Activated naive CD4-positive, alpha-beta T cell treated with Interleukin-2 at 50 U/mL for 16 hours (primary cell): ENCODE results near the gene KRTAP10-7.
"Not testable (repeated sequence)": the region's sequence is repeated elsewhere in the genome, so short reads cannot be mapped to it uniquely, and the experiment has no call there.

Source experiments
- DNase-seq: peaks from one replicate; pipeline ENCODE4 v3.0.0-alpha.2; 2020

KRTAP10-7 gene

DNA sequence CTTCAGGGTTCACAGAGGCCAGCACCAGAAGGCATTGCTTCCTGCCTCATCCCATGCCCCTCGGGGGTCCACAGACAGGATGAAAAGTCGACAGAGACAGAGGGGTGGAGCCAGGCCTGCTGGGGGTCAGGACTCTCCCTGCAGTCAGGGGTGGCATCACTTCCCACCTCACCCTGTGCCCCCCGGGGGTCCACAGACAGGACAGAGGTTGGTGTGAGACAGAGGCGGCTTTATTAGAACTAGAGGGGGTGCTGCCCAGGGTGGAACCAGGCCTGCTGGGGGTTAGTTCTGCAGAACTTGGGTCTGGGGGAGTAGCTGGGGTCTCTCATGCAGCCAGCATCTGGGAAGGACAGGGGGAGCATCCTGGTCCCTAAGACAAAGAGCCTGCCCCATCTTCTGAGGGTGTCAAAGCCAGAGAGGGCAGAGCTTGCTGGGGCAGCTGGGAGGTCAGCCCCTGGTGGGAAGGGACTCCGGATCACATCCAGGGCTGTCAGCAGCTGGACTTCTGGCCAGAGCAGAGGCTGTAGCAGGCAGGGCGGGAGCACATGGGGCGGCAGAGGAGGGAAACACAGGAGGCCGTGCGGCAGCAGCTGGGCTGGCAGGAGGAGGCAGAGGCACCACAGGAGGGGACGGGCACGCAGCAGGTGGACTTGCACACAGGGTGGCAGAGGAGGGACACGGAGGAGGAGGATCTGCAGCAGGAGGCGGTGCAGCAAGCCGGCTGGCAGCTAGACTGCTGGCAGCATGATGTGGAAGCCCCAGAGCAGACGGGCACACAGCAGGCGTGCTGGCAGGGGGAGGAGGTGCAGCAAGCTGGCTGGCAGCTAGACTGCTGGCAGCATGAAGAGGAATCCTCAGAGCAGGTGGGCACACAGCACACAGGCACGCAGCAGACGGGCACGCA lies 9.2 kb upstream of the KRTAP10-7 start:
- DNase-seq: not testable (repeated sequence)

DNA sequence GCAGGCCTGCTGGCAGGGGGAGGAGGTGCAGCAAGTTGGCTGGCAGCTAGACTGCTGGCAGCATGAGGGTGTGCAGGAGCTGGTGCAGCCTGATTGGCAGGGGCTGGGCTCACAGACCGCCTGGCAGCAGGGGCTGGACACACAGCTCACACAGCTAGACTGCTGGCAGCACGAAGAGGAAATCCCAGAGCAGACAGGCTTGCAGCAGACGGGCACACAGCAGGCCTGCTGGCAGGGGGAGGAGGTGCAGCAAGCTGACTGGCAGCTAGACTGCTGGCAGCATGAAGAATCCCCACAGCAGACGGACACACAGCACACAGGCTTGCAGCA lies 8.6 kb upstream of the KRTAP10-7 start:
- not testable (repeated sequence) for DNase-seq

DNA sequence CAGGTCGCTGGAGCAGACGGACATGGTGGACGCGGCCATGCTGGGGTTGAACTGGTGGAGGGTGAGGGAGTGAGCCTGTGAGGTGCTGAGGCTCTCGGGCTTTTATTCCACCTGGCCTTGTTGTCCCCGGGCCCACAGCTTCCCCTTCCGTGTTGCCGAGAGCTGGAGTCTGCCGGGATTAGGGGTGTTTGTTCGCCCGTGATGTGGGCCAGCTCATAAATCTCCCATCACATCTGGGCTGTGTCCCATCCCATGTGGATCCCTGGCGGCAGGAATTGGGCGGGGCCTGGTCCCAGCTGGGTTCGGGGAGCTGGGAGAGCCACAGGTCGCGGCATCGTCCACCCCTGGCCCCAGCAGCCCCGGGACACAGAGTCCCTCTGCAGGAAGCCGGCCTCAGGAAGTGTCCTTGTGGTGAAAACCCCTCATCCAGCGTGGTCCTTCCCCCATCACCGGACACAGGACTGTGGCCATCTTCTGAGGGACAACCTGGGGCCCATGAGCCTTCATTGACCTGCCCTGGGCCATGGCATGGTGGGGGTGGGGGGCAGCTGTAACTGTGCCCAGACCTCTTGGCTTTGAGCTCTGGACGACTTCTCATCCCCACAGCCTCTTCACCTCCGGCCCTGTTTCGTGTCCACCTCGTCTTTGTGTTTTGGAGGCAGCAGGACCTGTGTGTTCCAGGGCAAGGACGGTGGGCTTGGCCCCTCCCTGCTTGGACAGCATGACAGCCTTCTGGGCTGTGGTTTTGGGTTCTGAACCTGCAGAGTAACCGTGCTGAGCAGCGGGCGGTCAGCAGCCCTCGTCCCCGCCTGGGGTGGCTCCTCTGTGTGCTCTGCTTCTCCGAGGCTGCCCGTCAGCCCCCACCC lies 7.7 kb upstream of the KRTAP10-7 start, which contains the start of gene KRTAP10-6:
TSS of gene KRTAP10-6 (minus strand) at position 60 of the 866 bp plus-strand sequence. CDS start at position 39, 21 bp downstream.
- no peak for DNase-seq

DNA sequence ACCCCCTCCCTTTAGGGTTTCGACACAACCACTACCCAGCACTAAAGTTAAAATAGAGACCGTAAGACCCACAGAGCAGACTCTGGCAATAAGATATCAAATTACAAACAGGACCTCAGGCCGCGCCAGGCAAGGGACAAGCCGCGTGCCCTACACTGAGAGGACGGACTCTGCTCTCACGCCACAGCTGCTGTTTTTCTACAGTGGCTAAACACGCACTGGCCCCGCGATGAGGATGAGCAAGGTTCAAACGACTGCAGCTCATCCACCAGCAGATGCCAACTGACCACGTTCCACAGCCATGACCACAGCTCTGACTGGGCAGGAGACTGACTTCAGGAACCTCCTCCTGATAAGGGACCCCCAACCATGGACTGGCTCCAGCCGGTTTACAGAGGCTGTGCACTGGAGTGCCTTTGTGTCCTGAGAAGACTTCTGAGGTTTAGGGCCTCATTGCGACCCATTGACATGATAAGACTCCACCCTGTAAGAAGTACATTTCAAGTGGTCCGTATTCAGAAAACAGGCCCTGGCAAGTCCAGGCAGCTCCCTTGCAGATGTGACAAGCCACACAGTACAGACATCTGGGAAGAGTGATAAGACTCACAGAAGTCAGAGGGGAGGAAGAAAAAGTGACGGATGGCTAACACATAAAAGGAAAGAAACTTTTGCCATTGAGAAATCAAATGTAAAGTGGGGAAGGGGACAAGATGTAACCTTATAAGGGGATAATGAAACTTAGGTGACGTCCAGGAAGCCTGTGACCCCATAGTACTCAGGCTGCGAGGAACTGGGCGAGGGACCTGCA lies 6.6 kb upstream of the KRTAP10-7 start:
- DNase-seq: no peak

DNA sequence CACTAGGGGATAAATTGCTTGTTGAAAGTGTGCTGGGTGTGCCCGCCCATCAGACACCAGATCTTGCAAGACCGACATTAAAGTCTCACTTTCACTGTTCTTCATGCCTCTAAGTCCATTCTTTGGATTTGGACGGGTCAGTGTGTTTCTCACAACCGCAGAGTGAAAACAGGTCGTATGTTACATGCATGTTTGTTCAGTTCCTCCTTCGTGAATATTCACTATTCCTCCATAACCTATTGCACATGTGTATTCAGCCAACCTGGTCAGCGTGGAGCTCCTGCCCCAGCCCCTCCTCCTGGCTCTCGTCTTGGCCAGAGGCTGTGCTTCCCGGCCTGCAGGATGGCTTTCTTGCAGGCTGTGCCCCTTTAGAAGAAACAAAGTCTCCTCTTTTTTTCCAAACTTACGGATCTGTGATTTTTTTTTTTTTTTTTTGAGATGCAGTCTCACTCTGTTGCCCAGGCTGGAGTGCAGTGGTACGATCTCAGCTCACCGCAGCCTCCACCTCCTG lies 5.9 kb upstream of the KRTAP10-7 start:
- DNase-seq: no peak

DNA sequence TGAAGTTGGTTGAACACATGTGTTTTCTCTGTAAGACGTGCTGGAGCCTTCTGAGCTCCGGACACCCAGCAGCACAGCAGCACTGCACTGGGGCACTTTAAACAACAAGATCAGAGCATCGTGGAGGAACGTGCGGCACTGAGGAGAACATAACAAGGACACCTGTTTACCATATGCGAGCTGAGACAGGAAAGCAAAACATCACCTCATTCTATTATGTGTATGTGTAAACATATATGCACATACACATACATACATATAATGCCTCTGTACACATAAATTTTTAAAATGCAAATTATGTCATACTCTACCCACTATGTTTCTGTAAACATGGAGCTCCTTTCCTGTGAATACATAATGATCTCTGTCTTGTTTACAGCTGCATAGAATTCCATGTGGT lies 4.9 kb upstream of the KRTAP10-7 start:
- no peak for DNase-seq

DNA sequence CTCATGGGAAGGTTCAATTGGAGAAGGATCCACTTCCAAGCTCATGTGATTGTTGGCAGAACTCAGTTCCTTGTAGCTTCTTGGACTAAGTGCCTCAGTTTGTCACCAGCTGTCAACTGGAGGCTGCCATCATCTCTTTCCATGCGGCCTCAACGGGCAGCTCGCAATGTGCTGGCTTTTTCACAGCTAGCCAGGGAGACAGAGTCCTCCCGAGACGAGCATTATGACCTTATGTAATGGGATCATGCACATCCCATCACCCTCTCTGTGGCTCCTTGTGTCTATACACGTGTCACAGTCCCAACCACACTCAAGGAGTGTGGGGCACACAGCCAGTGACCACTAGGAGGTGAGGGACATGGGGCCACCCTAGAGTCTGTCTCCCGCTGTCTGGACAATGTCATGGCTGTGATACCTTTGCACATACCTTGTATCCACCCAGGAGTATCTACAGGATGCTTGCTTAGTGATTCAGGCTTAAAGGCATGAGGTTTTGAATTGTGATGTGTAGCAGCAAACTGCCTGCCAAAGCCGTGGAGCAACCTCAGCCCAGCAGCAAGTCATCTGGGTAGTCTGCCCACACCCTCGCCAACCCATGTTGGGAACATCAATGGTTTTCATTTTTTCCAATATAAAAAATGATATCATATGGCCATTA lies 4.2 kb upstream of the KRTAP10-7 start:
- DNase-seq: no peak

DNA sequence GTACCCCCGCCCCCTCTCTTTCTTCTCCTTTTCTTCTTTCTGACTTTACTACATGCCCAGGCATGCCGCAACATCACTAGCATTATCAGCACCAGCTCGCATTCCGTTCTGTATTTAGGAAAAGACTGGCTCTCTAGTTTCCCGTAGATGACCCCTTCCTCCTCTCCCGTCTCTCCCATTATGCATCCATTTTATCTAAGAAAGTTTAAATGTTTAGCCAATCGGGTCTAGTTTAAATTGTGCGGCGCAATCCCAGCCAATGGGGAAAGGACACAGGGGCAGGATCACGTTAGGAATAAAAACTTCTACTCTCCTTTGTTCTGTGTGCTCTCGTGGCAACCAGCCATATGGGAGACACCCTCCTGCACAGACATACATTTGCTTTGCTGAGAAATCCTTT lies 2.3 kb upstream of the KRTAP10-7 start:
- no peak for DNase-seq

DNA sequence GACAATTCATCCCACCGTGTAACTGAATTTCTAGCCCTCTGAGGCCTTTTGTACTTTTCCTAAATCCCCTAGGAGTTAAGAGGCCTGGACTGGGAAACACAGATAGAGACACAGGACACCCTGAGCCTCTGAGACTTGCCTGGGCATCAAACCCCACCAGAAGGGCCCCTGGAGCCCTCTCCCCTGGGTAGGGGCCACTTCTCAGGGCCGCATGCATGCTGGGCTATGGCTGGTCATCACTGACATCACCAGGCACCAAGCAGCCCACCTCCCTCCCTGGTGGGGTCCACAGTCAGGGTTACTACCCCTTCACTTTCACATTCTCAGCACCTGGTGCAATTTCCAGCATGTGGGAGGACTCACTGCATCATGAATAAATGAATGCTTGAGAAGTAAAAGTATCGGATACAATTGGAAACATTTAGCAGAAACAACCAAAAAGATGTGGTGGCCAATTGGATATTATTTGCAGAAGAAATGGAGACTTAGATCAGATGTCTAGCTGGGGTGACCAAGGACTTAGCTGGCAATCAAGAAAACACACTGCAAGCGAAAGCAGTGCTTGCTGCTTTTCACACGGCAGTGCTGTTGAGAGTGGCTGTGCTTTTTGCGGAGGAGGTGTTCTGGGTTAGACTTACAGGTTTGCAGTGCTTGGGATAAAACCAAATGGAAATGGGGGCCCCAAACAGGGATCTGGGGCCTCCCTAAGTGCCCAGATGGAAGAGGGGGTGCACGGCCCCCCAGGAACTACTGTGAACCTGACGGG lies 950 bp upstream of the KRTAP10-7 start:
- no peak for DNase-seq

DNA sequence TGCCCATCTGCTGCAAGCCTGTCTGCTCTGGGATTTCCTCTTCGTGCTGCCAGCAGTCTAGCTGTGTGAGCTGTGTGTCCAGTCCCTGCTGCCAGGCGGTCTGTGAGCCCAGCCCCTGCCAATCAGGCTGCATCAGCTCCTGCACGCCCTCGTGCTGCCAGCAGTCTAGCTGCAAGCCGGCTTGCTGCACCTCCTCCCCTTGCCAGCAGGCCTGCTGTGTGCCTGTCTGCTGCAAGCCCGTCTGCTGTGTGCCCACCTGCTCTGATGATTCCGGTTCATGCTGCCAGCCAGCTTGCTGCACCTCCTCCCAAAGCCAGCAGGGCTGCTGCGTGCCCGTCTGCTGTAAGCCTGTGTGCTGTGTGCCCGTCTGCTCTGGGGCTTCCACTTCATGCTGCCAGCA lies 694 bp downstream of the KRTAP10-7 start:
- DNase-seq: not testable (repeated sequence)

DNA sequence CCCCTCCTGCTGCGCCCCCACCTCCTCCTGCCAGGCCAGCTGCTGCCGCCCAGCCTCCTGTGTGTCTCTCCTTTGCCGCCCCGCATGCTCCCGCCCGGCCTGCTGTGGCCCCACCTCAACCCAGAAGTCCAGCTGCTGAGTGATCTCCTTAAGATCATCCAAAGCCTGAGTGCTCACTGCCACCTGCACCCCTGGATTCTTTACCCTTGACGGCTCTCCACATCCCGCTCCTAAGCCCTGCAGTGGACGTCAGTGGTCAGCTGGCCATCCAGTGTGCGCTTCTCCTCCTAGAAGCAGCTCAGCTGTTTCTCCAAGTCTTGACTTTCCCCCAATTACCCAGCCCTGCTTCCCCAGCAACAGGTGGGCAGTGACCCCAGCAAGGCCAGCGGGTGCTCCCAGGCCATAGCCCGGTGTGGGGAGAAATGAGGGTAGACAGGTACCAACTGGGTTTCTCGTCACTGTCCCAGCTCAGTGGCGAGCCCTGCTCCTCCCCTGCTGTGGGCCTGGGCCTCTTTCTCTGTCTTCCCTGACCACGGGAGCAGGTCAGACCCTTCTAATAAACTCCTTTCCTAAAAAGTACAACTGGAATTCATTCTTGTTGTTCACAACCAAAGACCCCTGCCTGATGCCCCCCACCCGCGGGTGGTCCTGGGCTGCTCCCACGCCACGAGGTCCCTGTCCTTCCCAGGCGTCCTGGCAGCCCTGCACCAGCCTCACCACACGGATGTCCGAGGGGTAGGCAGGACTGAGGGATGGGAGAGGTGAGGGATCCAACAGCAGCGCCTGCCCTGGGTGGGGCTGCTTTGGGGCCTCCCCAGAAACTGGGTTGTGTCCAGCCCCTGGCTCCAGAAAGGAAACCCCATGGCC lies 1.4 kb downstream of the KRTAP10-7 start:
- no peak for DNase-seq

DNA sequence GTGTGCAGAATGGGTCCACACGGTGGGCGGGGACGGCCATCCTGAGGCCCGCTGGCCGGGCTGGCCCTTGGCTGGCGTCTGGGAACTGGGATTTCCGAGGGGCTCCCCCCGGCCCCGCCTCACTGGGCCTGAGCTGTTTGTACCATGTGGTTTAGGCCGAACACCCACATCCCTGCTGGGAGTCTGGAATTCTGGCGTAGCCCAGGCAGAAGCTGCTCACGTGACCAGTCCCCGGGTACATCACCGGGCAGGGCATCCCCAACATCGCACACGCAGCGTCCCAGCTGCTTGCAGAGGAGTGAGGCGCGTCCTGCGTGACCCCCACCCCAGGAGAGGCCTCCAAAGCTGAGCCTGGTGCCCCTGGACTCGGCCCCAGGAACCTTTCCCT lies 2.1 kb downstream of the KRTAP10-7 start:
- no peak for DNase-seq

DNA sequence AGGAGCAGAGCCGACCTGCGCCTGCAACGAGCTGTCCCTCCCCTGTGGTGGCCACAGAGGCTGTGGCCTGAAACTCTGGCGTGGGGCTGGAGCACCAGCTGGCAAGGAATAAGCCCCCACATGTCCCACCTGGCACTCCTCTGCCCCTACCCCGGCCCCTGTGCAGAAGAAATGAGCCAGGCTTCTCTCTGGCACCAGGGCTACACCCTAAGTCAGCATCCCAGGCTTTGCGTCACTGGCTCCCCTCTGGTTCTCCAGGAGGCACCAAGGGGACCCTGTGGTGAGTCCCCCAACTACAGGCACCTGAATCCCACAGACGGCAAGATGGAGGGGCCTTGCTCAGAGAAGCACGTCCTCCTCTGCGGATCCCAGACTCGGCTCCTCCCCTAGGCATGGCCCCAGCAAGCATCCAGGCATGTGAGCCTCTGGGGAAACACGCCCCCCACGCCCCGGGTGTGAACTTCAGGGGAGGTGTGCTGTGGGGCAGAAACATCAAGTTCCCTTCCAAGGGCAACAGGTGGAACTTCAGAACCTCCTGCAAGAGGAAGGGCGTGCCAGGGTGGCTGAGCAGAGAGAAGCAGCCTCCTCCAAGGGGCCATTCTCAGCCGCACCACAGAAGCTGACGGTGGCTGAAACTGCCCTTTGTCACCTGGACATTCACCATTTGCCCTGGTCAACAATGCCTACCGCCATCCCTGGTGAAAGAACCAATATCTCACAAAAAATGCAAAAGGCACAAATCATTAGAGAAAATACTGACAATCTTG lies 2.9 kb downstream of the KRTAP10-7 start:
- DNase-seq: no peak

DNA sequence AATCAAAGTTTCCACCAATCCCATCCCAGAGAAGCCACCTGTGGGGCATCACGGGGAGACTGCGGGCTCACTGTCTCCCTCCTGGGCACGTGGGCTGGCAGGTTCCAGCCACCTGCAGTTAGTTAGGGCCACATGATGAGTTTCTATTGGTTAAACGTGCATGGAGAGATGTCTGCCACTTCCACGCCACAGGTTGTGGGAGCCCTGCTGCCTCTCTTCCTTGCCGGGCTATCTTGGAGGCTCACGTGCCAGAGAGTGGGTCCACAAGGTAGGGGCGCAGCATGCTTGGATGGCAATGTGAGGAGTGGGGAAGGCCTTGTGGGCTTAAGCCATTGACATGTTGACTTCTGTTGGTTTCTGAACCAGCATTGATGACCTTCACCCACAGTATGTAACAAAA lies 3.5 kb downstream of the KRTAP10-7 start:
- no peak for DNase-seq

DNA sequence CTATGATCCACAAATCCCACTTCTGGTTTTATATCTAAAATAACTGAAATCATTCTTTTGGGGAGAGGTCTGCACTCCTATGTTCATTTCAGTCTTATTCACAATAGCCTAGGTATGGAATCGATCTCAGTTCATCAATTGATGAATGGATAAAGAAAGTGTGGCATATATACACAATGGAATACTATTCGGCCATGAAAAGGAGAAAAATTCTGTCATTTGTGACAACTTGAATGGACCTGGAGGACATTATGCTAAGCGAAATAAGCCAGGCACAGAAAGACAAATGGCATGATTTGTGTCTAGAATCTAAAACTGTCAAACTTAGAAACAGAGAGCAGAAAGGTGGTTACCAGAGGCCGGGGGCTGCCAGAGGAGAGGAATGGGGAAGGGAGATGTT lies 6.1 kb downstream of the KRTAP10-7 start:
- no peak for DNase-seq

DNA sequence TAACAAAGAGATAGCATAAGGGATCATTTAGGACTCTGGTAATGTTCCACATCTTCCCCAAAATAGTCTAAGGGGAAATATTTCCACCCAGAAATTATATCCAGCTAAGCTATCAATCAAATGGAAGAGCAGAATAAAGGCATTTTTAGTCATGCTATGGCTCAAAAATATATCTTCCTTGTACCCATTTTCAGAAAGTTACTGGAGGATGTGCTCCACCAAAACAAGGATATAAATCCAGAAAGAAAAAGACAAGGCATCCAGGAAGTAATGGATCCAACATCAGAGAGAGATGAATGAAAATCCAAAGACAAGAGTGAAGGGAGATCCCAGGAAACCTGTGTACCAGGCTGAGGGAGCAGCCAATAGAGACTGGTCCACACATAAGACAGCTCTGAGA lies 8.8 kb downstream of the KRTAP10-7 start:
- DNase-seq: no peak

DNA sequence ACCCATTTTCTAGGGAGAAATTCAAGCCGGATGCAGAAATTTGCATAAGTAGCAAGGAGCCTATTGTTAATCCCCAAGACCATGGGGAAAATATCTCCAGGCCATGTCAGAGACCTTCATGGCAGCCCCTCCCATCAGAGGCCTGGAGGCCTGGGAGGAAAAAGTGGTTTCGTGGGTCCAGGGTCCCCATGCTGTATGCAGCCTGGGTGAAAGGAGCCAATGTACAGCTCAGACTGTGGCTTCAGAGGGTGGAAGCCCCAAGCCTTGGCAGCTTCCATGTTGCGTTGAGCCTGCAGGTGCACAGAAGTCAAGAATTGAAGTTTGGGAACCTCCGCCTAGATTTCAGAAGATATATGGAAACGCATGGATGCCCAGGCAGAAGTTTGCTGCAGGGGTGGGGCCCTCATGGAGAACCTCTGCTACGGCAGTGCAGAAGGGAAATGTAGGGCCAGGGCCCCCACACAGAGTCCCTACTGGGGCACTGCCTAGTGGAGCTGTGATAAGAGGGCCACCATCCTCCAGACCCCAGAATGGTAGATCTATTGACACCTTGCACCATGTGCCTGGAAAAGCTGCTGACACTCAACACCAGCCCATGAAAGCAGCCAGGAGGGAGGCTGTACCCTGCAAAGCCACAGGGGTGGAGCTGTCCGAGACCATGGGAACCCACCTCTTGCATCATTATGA lies 9.9 kb downstream of the KRTAP10-7 start:
- DNase-seq: not testable (repeated sequence)

DNA sequence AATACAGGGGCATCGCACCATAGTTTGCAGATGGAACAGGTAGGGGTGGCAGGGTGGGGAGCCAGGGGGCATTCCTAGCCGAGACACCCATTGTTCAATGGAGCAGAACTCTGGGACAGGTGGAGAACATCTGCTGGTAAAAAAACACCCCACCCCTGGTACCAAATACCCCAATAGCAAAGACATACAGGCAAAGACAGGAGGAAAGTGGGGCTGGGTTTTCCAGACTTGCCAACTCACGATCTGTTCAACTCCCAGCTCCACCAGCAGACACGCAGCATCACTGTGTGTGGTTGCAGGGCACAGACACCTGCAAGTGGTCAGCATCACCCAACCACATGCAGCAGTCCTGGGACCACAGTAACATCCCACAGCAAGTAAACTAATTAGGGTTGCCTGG lies 11.2 kb downstream of the KRTAP10-7 start:
- DNase-seq: no peak

DNA sequence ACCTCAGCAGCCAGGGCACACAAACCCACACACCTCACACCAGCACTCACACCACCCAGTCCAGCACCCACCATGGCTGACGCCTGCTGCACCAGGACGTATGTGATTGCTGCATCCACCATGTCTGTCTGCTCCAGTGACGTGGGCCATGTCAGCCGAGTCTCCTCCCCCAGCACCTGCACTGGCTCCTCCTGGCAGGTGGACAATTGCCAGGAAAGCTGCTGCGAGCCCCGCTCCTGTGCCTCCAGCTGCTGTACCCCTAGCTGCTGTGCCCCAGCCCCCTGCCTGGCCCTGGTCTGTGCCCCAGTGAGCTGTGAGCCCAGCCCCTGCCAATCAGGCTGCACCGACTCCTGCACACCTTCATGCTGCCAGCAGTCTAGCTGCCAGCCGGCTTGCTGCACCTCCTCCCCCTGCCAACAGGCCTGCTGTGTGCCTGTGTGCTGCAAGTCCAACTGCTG lies 11.7 kb downstream of the KRTAP10-7 start, which contains the start of gene KRTAP10-8:
TSS of gene KRTAP10-8 (plus strand) at position 51 of the 458 bp plus-strand sequence. CDS start at position 73, 22 bp downstream.
- no peak for DNase-seq
